Activated CD8-positive, alpha-beta memory T cell treated with anti-CD3 and anti-CD28 coated beads for 24 hours (primary cell): ENCODE results near the gene ADAMTSL2.
A peak's percentile ranks its signal among the peaks of the same experiment; 100 is the strongest.

ENCODE experiments used
- DNase-seq: peaks from one replicate; pipeline ENCODE4 v3.0.0-alpha.2; 2020

Gene ADAMTSL2

DNA sequence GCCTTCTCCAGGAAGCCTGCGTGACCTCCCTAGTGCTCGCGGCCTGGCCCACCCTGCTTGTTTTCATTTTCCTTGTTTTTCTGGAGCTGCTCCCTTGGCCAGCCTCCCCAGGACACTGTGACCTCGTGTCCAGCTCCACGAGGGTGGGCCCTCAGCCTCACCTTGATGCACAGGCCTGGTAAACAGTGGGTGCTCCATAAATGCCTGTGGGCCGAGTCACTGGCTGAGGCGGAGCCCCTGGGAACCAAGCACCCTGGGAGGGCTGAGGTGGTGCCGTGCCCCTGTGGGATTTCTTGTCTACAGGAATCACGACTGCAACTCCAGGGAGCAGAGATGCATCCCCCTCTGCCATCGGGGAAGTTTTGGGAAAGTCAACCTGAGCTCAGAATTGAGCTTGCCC lies 57.5 kb downstream of the ADAMTSL2 start:
- DNase-seq, result no peak

DNA sequence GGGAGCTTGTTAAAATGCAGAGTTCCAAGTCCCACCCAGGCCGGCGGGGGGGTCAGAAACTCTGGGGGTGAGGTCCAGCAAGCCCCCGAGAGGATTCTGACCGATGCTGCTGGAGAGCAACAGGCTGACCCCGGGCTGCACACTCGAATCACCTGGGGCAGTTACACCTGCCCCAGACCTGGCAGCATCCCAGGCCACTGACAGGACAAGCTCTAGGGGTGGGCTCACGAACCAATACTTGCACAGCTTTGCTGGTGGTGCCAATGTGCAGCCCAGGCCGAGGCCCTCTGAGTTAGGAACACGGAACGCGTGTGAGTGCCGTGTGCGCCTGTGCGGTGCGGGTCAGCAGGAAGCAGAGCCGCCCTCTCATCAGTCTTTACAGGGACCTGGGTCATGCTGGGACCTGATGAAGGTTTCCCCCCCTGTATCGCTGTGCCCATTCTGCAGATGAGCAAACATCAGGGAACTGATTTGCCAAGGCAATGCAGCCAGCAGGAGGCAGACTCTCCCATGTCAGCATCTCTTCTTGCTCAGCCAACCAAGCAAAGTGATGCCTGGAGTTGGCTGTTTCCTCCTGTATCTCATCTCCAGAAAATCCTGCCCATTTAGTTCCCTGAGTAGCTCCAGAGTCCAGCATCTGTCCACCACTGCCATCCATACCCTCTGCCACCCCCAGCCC lies 58.4 kb downstream of the ADAMTSL2 start:
- no peak for DNase-seq

DNA sequence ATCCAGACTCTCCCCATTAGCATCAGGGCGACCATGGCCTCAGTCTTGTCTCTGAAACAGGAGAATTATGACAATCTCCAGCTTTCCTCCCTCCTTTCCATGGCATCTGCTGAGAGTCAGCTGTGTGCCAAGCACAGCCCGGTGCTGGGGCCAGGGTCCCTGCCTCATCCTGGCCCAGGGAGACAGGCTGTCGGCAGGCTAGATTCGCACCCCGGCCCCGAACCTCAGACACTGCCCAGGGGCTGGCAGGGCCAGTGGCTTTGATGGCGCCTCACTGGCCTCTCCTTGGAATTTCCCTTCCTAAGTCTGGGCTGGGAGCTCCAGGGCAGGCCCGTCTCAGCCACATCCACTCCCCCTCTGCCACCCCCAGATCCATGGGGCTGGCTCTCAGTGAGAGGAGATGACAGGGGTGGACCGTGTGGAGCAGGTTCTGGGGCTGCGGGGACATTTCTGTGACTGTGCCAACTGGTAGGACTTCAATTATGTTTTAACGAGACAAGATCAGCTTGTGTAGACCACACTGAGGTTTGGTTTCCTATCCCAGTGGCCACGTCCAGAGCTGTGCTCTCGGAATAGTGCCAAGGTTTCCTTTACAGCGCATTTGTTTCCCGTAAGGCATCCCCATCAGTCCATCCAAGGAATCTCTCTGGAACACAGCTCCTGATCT lies 59.2 kb downstream of the ADAMTSL2 start:
- DNase-seq, result no peak

DNA sequence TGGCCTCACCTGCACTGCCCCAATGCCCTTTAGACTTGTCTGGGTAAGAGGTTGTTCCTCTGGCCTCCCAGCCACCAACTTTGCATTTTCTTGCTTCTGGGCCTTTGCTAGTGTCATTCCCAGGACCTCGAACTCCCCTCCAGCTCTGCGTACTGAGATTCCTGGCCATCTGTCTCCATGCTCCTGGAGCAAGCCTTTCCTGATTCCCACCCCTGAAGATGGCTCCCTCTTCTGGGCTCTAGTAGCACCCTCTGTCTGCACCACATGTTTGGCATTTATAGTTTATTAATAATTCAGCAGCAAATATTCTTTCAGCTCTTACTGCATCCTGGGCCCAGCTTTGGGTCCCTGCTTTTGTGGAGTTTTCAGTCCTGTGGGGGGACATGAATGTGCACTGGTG lies 59.8 kb downstream of the ADAMTSL2 start:
- DNase-seq, result no peak

DNA sequence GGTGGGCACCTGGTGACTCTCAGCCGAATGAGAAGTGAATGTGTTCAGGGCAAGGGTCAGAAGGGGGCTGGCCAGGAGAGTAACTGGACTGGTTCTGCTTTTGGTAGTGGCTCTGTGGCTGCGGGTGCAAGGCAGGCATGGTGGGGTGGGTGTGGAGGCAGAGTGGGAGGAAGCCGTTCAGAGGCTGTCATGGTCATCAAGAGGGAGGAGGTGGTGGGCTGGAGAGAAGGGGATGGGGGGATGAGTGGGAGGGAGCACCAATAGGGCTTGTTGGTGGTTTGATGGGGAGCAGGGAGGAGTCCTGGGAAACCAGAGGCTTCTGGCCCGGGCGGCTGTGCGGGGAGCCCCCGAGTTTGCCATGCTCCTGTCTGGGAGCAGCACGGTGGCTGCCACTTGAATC lies 61.4 kb downstream of the ADAMTSL2 start:
- no peak for DNase-seq

DNA sequence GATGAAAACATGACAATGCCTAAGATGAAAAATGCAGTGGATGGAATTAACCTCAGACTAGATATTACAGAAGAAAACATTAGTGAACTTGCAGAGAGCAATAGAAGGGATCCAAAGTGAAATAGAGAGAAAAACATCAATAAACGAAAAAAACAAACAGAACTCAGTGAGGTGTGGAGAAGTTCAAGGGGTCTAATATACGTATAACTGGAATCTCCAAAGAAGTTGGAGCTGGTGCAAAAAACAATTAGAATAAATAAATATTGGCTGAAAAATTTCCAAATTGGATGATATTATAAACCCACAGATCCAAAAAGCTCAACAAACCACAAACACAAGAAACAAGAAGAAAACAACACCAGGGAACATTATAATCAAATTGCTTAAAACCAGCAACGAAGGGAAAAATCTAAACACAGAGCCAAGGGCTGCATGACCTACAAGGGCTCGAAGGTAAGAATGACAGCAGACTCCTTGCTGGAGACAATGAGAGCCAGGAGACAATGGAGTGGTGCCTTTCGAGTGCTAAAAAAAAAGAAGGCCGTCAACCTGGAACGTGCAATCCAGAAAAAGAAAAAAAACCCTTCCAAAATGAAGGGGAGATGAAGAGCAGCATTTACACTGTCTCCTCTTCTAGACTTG lies 62.9 kb downstream of the ADAMTSL2 start:
- no peak for DNase-seq

DNA sequence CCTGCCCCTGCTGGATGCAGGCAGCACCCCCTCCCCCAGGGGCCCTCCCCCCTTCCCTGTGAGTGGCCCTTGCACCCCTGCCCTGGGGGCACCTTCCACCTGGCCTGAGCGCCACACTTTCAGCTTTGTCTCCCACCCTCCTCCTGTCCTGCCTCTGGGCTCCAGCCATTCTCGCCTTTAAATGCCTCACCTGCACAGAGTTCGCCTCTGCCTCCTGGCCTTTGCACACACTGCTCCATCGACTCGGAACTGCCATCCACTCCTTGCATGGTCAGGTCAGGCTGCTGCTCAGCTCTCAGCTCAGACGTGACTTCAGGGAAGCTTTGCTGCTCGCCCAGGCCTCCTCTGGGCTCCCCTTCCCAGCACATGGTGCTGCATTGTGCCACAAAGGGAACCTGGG lies 64.5 kb downstream of the ADAMTSL2 start:
- DNase-seq, result no peak

DNA sequence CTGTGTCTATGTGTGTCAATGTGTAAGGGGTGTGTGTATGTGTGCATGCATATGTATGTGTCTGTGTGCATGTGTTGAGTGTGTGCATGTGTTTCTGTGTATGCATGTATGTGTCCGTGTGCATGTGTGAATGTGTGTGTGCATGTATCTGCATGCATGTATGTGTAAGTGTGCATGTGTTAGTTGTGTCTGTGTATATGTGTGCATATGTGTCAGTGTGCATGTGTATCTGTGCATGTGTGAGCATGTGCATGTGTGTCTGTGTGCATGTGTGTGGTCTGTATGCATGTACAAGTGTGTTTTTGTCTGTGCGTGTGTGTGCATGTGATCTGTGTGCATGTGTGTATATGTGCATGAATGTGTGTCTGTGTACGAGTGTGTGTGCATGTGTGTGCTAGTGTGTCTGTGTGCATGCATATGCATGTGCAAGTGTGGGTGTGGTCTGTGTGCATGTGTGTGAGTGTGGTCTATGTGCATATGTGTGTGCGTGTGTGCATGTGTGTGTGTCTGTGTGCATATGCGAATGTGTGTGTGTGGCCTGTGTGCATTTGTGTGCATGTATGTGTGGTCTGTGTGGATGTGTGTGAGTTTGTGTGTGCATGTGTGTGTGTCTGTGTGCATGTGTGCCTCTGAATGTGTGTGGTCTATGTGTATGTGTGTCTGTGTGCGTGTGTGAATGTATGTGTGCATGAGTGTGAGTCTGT lies 65.1 kb downstream of the ADAMTSL2 start:
- DNase-seq, result no peak

DNA sequence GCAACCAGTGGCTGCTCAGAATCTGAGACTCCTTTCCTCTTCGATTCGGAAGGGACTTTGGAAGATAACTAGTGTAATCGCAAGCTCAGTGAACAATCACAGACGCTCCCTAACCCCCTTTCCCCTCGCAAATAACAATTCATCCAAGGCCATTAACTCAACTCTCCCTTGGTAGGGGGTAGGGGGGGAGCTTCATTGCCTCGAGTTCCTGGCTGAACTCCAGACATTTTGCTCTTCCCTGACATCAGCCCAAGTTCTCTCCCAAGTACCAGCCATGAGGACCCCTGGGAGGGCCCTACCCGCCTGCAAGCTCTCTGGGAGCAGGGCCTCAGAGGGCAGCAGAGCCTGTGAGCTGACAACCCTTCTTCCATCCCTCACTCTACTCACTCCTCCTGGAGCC lies 66.2 kb downstream of the ADAMTSL2 start:
- no peak for DNase-seq

DNA sequence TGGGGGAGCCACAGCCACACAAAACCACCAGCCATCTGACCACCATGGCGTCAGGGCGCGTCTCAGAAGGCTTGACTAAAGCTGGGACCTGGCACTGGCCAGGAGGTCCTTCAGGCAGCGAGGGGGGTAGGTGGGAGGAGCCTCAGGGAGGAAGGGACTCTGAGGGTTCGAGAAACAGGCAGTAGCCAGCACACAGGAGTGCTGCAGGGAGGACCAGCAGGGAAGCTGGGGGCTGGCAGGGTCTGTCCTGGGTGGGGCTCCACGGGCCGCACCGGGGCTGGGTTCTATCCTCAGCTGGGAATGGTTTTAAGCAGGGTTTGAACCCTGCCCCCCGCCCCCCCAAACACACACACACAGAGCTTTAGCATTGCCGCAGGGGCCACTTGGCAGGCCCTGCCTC lies 67.2 kb downstream of the ADAMTSL2 start:
- no peak for DNase-seq

DNA sequence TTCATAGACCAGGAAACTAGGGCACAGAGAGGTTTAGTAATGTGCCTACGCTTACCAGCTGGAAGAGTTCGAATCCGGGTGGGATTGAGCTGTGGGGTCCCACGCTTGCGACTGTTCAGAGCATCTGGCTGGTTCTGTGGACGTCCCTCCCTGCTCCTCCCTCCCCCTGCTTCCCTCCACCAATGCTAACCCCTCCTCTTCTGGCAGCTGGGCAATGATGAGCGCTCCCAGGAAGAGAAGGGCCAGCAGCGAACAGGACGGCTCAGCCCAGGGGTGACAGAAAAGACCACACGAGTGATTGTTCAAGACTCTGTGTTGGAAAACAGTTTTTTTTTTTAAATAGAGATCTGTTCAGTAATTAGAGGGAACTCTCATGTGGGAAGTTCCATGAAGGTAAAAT lies 67.8 kb downstream of the ADAMTSL2 start:
- DNase-seq, result no peak

DNA sequence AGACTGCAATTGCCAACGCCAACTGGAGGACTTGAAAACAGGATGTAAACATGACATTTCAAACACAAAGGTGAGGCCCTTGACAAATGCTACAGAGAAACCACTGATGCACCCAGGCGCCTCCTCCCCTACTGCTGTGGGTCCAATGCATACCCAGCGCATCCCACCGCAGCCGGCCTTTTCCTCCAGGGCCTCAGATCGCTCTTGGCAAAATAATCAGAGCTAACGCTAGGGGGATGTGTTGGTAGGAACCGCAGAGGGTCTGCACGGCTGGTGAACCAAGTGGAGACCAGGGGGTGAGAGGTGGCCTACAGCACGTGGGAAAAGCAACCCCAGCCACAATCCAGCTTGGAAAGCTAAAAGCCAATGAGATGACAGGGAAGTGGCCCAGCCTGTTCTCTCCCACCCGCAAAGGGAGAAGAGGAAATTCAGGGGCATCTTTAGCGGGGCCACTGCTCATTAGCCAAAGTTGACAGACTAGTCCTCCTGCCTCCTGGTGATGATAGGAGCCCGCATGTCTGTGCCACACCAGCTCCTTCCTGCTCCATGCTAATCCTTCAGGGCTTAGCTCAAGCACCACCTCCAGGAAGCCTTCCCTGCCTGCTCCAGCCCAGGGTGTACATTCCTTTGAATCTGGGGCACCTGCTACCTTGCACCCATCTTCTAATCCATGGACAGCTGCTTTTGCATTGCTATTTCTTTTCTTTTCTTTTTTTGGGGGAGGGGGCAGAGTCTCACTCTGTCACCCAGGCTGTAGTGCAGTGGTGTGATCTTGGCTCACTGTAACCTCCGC lies 68.8 kb downstream of the ADAMTSL2 start:
- no peak for DNase-seq

DNA sequence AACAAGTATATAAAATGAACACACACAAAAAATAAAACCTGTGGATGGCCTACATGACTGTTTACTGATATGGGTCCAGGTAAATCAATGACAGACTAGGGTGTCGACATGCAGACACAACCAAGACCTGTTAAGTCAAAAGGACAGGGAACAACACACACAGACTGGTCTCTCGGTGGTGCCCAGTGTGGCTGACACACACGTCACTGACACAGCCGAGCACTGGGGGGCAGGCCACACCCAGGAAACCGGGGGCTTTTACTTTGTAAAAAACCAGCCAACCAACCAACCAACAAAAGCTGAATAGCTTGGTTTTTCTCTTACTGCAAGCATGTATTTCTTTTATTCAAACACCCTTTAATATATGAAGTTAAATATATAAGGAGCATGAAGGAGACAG lies 69.7 kb downstream of the ADAMTSL2 start:
- peak; percentile 68 for DNase-seq

DNA sequence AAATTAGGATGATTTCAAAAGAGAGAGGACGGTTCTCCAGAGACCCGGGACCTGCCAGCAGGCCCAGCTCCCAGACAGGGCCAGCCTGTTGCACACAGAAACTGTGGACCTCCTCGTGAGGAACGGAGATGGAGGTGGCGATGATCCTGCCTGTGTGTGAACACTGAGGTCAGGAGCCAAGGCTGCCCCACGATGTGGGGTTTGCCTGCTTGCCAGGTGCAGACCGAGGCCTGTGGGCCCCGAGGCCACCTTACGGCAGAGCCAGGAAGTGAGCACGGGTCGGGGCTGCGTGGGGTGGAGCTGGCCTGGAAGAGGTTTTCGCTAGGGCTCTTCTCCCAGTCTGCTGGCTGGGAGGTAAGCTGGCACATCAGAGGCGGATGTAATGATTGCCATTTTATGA lies 70.4 kb downstream of the ADAMTSL2 start:
- no peak for DNase-seq

DNA sequence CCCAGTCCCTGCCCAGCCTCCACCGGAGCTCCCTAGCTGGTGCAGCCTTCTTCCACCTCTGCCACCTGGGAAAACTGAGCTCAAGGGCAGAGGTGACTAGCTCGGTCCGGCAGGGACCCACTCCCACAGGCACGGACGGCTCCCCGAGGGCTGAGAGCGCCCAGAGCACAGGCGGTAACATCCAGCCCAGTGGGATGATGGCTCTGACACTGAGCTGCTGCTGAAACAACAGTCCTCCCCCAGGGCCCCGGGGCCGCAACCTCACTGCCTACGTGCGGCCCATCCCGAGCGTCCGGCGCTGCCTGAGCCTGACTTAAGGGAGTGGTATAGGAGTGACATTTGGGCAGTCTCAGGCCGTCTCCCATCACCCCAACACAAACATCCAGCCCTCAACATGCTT lies 70.9 kb downstream of the ADAMTSL2 start:
- no peak for DNase-seq

DNA sequence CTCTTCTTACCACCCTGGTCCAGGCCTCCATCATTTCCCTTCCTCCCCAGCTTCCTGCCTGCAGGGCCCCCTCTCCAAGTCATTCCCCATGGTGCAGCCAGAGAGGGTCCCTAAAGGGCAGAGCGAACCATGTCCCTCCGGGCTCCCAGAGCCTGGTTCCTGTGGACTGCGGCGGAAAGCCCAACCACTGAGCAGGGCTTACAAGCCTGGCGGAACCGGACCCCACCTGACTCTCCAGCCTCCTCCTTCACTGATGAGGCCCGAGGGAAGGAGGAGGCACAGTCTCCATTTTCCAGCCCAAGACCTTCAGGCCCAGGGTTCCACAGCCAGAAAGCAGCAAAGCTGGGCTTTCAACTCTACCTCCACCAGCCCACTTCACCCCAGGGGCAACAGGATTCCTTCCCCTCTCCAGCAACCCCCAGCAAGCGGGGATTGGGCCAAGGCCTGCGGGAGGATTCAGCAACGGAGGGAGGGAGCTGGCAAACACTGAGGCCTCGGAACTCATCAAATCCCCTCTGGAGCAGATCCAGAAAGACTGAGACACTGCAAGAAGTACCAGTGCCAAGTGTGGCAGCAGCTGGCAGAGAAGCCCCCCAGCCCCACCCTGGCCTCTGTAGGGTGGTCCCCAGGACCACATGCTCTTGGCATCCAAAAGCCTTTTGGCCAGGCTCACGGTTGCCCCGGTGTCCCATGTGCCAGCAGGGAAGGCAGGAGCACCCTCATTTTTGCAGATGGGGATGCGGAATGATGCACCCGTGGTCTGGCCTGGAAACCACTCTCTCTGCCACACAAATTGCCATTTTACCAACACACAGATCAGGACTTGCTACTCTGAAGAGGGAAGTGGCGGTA lies 71.6 kb downstream of the ADAMTSL2 start:
- no peak for DNase-seq

DNA sequence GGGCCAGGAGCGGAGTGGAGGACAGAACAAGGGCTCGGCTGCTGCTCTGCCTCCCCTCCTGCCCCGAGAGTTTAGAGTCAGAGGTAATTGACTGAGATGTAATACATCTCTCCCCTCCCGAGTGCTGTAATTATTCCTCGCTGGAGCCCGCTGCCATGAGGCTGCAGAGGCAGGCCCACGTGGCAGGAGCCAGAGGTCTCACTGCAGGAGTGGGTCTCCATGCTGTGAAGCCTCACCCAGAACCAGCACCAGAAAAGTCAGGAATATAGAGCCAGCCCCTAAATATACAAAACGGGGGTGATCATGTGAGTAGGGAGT lies 72.2 kb downstream of the ADAMTSL2 start:
- no peak for DNase-seq

DNA sequence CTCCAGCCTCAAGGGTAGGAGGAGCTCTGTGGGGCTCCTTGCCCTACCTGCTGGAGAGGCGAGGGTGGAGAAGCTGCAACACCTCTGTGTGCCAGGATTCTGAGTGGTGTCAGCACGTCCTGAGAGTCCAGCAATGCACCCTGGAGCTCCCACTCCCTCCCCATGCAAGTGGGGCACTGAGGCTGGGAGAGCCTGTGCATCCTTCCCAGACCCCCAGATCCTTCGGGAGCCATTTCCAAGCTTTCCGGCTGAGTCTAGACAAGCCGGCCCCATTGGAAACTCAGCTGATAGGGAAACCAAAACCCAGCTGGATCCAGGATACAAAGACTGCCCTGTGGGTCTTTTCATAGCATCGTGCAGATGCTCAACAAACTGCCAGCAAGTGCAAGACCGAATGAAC lies 72.9 kb downstream of the ADAMTSL2 start:
- no peak for DNase-seq

DNA sequence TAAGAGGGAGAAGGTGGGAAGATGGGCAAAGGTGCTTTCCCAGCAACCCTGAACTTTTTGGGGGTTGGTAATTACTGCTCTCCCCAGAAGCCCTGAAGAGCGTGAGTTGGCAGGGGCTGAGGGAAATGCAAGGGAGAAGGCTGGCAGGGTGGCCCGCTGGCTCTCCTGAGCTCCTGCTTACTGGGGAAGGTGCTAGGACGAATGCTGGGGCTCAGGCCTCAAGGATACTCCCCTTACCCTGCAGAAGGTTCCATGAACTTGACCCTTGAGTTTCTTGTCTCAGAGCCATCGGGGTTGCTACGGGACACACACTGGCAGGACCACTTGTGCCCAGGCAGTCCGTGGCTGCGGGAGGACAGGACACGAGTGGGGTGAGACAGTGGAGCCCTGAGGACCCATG lies 73.5 kb downstream of the ADAMTSL2 start:
- DNase-seq, result no peak

DNA sequence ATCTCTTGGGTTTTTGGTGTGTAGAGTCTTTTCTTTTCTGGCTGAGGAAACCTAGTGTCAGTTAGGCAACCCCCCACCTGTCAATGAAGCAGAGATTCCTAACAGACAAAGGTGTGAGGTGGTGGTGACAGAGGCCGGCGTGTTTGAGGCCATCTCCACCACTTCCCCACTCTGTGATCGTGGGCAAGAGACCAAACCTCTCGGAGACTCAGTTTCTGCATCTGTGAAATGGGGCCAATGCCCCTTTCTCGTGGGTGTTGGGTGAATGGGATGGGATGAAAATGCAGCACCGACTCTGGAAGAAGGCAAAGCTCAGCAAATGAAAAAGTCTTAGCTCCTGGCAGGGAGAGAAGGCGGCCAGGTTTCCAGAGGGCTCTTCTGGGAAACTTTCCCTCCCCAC lies 73.9 kb downstream of the ADAMTSL2 start:
- no peak for DNase-seq

DNA sequence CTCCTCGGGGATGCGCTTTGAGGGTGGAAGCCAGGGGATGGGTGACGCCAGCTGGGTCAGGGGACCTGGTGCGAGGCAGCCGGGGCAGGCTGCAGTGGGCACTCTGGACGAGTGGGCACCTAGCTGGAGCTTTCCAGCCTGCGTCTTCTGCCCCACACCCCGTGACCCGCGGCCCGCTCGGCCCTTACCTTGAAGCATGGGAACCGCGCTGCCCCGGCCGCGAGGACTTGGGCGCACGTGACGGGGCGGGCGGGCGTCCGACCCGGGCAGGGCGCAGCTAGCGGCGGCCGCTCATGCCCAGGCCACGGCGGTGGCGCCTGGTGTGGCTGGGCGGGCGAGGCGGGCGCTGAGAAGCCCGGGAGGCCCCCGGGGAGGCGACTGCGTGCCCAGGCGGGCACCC lies 74.4 kb downstream of the ADAMTSL2 start:
- DNase-seq, result no peak
